ENCODE data around the gene CETP.

DNA sequence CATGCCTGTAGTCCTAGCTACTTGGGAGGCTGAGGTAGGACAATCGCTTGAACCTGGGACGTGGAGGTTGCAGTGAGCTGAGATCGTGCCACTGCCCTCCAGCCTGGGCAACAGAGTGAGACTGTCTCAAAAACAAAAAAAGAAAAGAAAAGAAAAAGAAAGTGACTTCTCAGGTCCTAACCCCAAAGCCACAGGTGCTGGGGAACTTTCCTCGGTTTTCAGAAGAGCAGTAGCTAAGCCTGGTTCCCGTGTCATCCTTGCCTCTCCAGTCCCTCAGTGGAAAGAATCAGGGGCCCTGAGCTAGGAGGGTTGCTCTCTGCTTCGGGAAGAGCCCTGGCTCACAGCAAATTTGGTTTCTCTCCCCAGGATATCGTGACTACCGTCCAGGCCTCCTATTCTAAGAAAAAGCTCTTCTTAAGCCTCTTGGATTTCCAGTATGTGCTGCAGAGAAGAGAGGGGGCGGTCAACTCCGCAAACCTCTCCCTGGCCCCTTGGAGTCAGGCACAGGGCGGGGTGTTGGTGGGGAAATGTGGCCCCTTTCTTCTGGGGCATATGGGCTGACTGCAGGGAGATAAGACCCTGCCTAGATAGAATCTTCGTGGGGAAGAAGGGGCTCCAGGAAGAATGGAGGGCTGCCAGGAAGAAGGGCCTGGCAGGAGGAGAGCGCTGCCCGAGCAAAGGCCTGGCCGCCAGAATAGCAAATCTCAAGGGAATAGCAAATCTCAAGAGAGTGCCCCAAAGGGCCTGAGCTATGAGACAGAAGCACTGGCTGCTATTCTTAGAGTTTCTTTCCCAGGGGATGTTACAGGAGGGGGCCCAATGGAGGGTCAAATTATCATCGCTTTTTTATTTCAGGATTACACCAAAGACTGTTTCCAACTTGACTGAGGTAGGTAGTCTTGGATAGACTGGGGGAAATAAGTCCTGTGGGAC is 19.3 kb downstream of the CETP start:
- TF ChIP-seq CTCF (IDR thresholded peaks at IDR 0.05) (no peak), EP300 (IDR thresholded peaks at IDR 0.05) (no peak)
